Breast epithelium (tissue), 4 donors: ENCODE measurements around the gene SETDB2. TPM values are rescaled to one million over a fixed set of nuclear protein-coding genes. Genes with fewer than 3 reads are reported as not detected.

Source experiments
- DNase-seq, 2 donors: peaks; one replicate each; pipeline ENCODE4 v3.0.0-alpha.2; 2019; ENCODE audit warnings: low spot score in 2 of 2
- H3K27ac ChIP-seq, 2 donors: fragments of 200-600 bp; sonication (generic) in 1 of 2; one replicate each; pipeline ENCODE4 v1.5.1; 2016 to 2019; ENCODE audit warnings: mild to moderate bottlenecking in 1 of 2
- H3K27me3 ChIP-seq, 2 donors: fragments of 200-600 bp; sonication (generic) in 1 of 2; one replicate each; pipeline versions ENCODE4 v1.5.1 to v1.6.0; 2017 to 2019; ENCODE audit warnings: control low read depth in 1 of 2, mild to moderate bottlenecking in 1 of 2
- H3K36me3 ChIP-seq: fragments of 200-600 bp; one replicate; pipeline ENCODE4 v1.5.1; 2019
- H3K4me1 ChIP-seq, 2 donors: fragments of 200-600 bp; sonication (generic); one replicate each; pipeline ENCODE4 v1.5.1; 2016 to 2019; ENCODE audit warnings: control low read depth in 1 of 2
- H3K4me3 ChIP-seq, 3 donors: fragments of 200-600 bp; sonication (generic); 1 replicate in 2 of 3; 2 replicates in 1 of 3; pipeline ENCODE4 v1.5.1; 2016 to 2019; ENCODE audit warnings: mild to moderate bottlenecking in 3 of 3, moderate library complexity in 2 of 3
- H3K9me3 ChIP-seq, 2 donors: fragments of 200-600 bp; sonication (generic) in 1 of 2; one replicate each; pipeline ENCODE4 v1.5.1; 2016 to 2019; ENCODE audit warnings: control low read depth in 1 of 2
- POLR2A ChIP-seq: fragments of 450-650 bp; IDR thresholded peaks from one replicate; pipeline ENCODE4 v1.6.1; 2016; ENCODE audit warnings: antibody characterized with exemption, mild to moderate bottlenecking, moderate library complexity
- POLR2AphosphoS5 ChIP-seq, 3 donors: sonication (generic); formaldehyde crosslinking; IDR thresholded peaks; one replicate each; pipeline ENCODE4 v1.6.1; 2017; ENCODE audit warnings: antibody characterized with exemption in 3 of 3
- intact Hi-C: fragments of 100-400 bp; cut with DNase I; formaldehyde crosslinking; loops from one replicate; pipeline ENCODE4 v1.15.1; 2023; ENCODE audit warnings: low total_unique reads
- total RNA-seq, 3 donors: library from RNA; depleted of rRNA; stranded (reverse); fragments of >200 nt; gene quantifications; one replicate each; pipeline ENCODE4 v1.1.0, GENCODE V29; 2016
- TF ChIP-seq, protein P1 (sequence below), 3 donors: fragments of 450-650 bp; IDR thresholded peaks; one replicate each; pipeline ENCODE4 v1.5.1; 2016 to 2017; ENCODE audit warnings: antibody characterized with exemption in 3 of 3, mild to moderate bottlenecking in 3 of 3, moderate library complexity in 3 of 3

The SETDB2 gene
- total RNA-seq, 3 donors from 2014 or later = 9.9 to 17.0 (median 12.8) TPM

DNA sequence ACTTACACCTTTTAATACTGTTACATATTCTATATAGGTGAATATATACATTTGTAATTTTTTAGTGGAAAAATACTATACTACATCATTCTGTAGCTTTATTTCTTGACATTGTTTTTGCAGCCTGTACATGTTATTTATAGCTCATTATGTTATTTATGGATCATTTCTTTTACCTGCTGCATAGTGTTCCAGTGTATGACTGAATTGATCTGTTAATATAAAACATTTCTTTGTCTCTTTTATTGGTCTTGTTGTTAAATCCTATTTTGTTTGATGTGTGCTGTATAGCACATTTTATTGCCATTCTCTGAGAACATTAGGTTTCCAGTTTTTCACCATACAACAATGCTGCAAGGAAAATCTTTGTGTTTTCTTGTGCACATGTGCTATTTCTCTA lies 2.4 kb downstream of the SETDB2 start:
- no peak overlapping the region for H3K27ac ChIP-seq
- no peak overlapping the region for H3K4me3 ChIP-seq
- no peaks in the 10 kb centered on the region for H3K9me3 ChIP-seq
- no peaks in the 10 kb centered on the region for H3K36me3 ChIP-seq
- H3K4me1 ChIP-seq = peaks cover 0 to 7% of the 10 kb centered on the region in 2 donors
- no peak for DNase-seq
- H3K27me3 ChIP-seq = no peaks in the 10 kb centered on the region
- TF ChIP-seq POLR2AphosphoS5 (IDR thresholded peaks at IDR 0.05) (no peak), POLR2A (no peak)
- TF ChIP-seq, protein P1, sequence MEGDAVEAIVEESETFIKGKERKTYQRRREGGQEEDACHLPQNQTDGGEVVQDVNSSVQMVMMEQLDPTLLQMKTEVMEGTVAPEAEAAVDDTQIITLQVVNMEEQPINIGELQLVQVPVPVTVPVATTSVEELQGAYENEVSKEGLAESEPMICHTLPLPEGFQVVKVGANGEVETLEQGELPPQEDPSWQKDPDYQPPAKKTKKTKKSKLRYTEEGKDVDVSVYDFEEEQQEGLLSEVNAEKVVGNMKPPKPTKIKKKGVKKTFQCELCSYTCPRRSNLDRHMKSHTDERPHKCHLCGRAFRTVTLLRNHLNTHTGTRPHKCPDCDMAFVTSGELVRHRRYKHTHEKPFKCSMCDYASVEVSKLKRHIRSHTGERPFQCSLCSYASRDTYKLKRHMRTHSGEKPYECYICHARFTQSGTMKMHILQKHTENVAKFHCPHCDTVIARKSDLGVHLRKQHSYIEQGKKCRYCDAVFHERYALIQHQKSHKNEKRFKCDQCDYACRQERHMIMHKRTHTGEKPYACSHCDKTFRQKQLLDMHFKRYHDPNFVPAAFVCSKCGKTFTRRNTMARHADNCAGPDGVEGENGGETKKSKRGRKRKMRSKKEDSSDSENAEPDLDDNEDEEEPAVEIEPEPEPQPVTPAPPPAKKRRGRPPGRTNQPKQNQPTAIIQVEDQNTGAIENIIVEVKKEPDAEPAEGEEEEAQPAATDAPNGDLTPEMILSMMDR (IDR thresholded peaks at IDR 0.05) = no peak
- intact Hi-C loops = no loop called here

DNA sequence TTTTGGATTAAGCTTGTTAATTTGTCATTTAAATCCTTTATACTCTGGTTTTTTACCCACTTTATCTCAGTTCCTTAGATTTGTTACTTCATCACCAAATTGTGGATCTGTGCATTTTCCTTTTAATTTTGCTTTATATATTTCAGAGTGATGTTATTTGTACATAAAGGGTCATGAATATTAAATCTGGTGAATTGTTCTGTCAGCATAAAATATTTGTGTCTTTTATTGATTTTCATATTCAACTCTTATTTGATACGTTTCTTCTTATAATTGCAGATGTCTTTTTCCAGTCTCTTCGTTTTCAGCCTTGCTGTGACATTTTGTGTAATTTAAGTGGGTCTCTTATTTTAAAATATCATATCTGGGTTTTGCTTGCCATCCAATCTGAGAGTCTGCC lies 4.7 kb downstream of the SETDB2 start:
- no peak for DNase-seq
- Histone ChIP-seq H3K4me3 (no peak overlapping the region), H3K9me3 (no peaks in the 10 kb centered on the region), H3K36me3 (no peaks in the 10 kb centered on the region), H3K27ac (no peak overlapping the region), H3K4me1 (peaks cover 0 to 7% of the 10 kb centered on the region in 2 donors), H3K27me3 (no peaks in the 10 kb centered on the region)
- intact Hi-C loops = no loop called here
- TF ChIP-seq POLR2AphosphoS5 (IDR thresholded peaks at IDR 0.05) (no peak), POLR2A (no peak)
- TF ChIP-seq, protein P1 (IDR thresholded peaks at IDR 0.05) = no peak

DNA sequence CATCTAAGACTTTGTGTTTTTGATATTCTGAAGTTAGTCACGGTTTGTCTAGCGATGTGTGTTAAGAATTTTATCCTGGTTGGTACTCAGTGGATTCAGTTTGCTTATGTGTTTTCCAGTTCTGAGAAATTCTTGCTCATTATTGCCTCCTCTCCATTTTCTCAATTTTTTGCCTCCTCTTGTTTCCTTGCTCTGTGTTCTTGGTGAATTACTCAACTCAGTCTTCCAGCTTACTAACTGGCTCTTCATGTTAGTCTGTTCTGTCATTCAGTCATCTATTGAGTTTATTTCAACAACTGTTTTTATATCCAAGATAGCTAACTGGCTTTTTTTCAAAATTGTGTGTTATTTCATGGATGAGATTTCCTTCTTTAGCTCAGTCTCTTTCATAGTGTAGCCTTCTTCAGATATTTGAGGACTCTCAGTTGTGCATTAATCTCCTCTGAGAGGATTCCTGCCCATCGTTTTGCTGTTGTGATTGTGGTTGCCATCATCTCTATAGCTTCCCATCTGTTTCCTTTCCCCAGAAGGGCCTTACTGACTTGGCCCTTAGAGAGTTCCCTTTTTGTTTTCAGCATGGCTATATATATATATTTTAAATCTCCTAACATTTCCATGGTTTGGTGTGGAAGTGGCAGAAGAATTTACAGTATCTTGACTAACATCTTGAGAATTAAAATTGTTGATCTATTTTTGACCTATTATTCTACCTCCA lies 6.2 kb downstream of the SETDB2 start:
- no peak for DNase-seq
- peaks cover 0 to 7% of the 10 kb centered on the region in 2 donors for H3K4me1 ChIP-seq
- intact Hi-C loops = no loop called here
- H3K27ac ChIP-seq = no peak overlapping the region
- H3K9me3 ChIP-seq = no peaks in the 10 kb centered on the region
- no peaks in the 10 kb centered on the region for H3K27me3 ChIP-seq
- no peak for TF ChIP-seq POLR2AphosphoS5 (IDR thresholded peaks at IDR 0.05)
- no peak for TF ChIP-seq POLR2A
- TF ChIP-seq, protein P1 (IDR thresholded peaks at IDR 0.05) = no peak
- no peaks in the 10 kb centered on the region for H3K36me3 ChIP-seq
- H3K4me3 ChIP-seq = no peak overlapping the region

DNA sequence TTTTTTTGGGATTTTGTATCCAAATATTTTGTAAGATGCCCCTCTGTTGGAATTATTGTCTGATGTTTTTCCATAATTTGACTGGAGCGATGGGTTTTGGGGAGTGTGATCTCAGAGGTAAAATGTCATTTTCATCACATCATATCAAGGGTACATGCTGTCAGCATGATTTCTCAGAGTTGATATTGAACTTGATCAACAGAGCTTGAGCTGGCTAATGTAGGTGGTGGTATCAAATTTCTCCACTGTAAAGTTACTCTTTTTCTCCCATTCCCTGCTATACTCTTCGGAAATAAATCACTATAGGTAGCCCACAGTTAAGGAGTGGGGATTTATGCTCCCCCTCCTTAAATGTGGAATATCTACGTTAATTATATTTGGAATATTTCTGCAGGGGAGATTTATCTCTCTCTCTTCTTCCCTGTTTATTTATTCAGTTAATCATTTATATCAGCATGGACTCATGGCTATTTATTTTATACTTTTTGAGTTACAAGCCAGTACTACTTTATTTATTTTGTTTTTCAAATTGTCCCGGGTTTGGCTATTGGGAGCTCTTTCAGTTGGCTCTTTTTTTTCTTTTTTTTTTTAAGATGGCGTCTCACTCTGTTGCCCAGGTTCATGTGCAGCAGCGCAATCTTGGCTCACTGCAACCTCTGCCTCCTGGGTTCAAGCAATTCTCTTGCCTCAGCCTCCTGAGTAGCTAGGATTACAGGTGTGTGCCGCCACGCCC lies 8.8 kb downstream of the SETDB2 start:
- DNase-seq = no peak
- Histone ChIP-seq H3K9me3 (no peaks in the 10 kb centered on the region), H3K4me3 (no peak overlapping the region), H3K36me3 (no peaks in the 10 kb centered on the region), H3K4me1 (no peaks in the 10 kb centered on the region), H3K27ac (no peak overlapping the region), H3K27me3 (no peaks in the 10 kb centered on the region)
- intact Hi-C loops = no loop called here
- no peak for TF ChIP-seq POLR2AphosphoS5 (IDR thresholded peaks at IDR 0.05)
- TF ChIP-seq, protein P1 (IDR thresholded peaks at IDR 0.05) = no peak
- TF ChIP-seq POLR2A = no peak

DNA sequence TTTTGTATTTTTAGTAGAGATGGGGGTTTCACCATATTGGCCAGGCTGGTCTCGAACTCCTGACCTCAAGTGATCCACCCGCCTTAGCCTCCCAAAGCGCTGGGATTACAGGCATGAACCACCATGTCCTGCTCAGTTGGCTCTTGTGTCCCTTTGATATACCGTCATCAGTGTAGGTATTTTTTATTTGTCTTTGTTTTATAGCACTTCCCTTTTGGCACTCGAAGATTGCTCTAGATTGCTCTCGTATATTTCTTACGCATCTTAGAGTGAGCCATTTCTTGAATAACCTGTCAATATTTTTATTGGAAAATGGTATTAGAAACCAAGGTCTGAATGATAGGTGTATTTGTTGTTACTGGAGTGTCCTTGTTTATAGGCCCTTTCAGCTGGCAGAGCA lies 9.4 kb downstream of the SETDB2 start:
- Histone ChIP-seq H3K4me1 (no peaks in the 10 kb centered on the region), H3K4me3 (no peak overlapping the region), H3K36me3 (no peaks in the 10 kb centered on the region), H3K9me3 (no peaks in the 10 kb centered on the region), H3K27ac (no peak overlapping the region), H3K27me3 (no peaks in the 10 kb centered on the region)
- intact Hi-C loops = no loop called here
- DNase-seq = no peak
- TF ChIP-seq, protein P1 (IDR thresholded peaks at IDR 0.05) = no peak
- TF ChIP-seq POLR2AphosphoS5 (IDR thresholded peaks at IDR 0.05) (no peak), POLR2A (no peak)
